Thyroid gland (tissue), 4 donors: ENCODE data around the gene DCAF12.

Source experiments
- POLR2A ChIP-seq, 2 donors: fragments of 450-650 bp; IDR thresholded peaks; one replicate each; pipeline ENCODE4 v1.6.1; 2017; ENCODE audit warnings: antibody characterized with exemption in 2 of 2, mild to moderate bottlenecking in 2 of 2, moderate library complexity in 1 of 2
- TF ChIP-seq, protein P1 (sequence below), 6 experiments: fragments of 200-600 bp in 3 of 6; fragments of 450-650 bp in 3 of 6; sonication (generic) in 3 of 6; IDR thresholded peaks; one replicate each; pipeline ENCODE4 v1.5.1; 2016 to 2019; ENCODE audit warnings: antibody characterized with exemption in 6 of 6, mild to moderate bottlenecking in 2 of 6, inconsistent platforms in 1 of 6, moderate library complexity in 1 of 6

DNA sequence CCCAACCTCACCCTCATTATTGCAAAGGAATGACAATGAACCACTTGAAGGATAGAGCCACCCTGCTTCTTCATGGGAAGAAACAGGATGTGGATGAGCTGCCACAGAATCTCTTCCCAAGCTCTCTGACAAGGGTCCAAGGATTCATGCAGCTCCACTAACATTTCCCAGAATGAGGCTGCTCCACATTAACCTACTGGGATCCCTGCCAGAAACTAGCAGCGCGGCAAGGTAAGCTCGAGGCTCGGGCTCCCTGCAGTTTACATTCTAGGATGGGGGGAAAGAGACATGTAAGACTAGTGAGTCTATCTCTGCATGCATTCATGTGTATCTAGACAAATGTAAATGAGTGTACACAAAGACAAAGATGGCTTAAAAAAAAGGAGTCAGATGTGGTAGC lies 12.1 kb downstream of the DCAF12 start:
- TF ChIP-seq, protein P1, sequence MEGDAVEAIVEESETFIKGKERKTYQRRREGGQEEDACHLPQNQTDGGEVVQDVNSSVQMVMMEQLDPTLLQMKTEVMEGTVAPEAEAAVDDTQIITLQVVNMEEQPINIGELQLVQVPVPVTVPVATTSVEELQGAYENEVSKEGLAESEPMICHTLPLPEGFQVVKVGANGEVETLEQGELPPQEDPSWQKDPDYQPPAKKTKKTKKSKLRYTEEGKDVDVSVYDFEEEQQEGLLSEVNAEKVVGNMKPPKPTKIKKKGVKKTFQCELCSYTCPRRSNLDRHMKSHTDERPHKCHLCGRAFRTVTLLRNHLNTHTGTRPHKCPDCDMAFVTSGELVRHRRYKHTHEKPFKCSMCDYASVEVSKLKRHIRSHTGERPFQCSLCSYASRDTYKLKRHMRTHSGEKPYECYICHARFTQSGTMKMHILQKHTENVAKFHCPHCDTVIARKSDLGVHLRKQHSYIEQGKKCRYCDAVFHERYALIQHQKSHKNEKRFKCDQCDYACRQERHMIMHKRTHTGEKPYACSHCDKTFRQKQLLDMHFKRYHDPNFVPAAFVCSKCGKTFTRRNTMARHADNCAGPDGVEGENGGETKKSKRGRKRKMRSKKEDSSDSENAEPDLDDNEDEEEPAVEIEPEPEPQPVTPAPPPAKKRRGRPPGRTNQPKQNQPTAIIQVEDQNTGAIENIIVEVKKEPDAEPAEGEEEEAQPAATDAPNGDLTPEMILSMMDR (IDR thresholded peaks at IDR 0.05): no peak
- TF ChIP-seq POLR2A (IDR thresholded peaks at IDR 0.05): no peak
